SK-N-SH (cell line): ENCODE data around the gene VEGFA. TPM values are rescaled to one million over a fixed set of nuclear protein-coding genes. Genes with fewer than 3 reads are reported as not detected.

ENCODE experiments used
- CTCF ChIA-PET: fragments of 300-600, 350-600 bp; formaldehyde crosslinking; extraction: SDS; loops from one replicate; lab custom pipeline; 2021; lab: Yijun Ruan, JAX
- POLR2A ChIA-PET: fragments of 350-600 bp; sonication (Branson Sonifier 250); formaldehyde crosslinking; extraction: SDS; loops from one replicate; lab custom pipeline; 2020; ENCODE audit warnings: antibody characterized with exemption, inconsistent platforms; lab: Yijun Ruan, JAX
- DNase-seq: peaks from one replicate; pipeline ENCODE4 v3.0.0; 2012
- H2AFZ ChIP-seq: fragments of 200-600 bp; sonication (generic); 2 replicates; pipeline ENCODE4 v1.8.1; 2016; ENCODE audit warnings: antibody characterized with exemption, mild to moderate bottlenecking, low read depth
- H3F3A ChIP-seq: fragments of 200-600 bp; sonication (generic); replicated peaks from 2 replicates; pipeline ENCODE3; 2016; ENCODE audit warnings: antibody characterized with exemption, mild to moderate bottlenecking; ENCODE audit not compliant: insufficient read depth
- H3K27ac ChIP-seq, 2 experiments: fragments of 200-500 bp in 1 of 2; fragments of 200-600 bp in 1 of 2; sonication (Bioruptor generic) in 1 of 2; sonication (generic), shearing (Covaris generic) in 1 of 2; 2 replicates each; pipeline versions ENCODE4 v1.5.1 to v1.6.1; 2014 to 2016; ENCODE audit warnings: low read depth in 2 of 2, inconsistent platforms in 1 of 2, low read length in 1 of 2, mild to moderate bottlenecking in 1 of 2, mixed read lengths in 1 of 2
- H3K27me3 ChIP-seq: fragments of 200-600 bp; sonication (generic), shearing (Covaris generic); 2 replicates; pipeline ENCODE4 v1.6.1; 2016; ENCODE audit warnings: mixed run types; ENCODE audit not compliant: insufficient read depth
- H3K36me3 ChIP-seq, 2 experiments: fragments of 200-500 bp in 1 of 2; fragments of 200-600 bp in 1 of 2; sonication (Bioruptor generic) in 1 of 2; sonication (generic) in 1 of 2; replicated peaks in 1 of 2; 2 replicates each; pipeline versions ENCODE3 to v1.5.1; 2014 to 2016; ENCODE audit warnings: low read length in 1 of 2, mild to moderate bottlenecking in 1 of 2; ENCODE audit not compliant: insufficient read depth in 2 of 2, control insufficient read depth in 1 of 2
- H3K4me1 ChIP-seq, 2 experiments: fragments of 200-500 bp in 1 of 2; fragments of 200-600 bp in 1 of 2; sonication (Bioruptor generic) in 1 of 2; sonication (generic), shearing (Covaris generic) in 1 of 2; 2 replicates each; pipeline versions ENCODE4 v1.5.1 to v1.6.1; 2014 to 2016; ENCODE audit warnings: low read depth in 1 of 2, low read length in 1 of 2, mixed run types in 1 of 2; ENCODE audit not compliant: insufficient read depth in 2 of 2, control insufficient read depth in 1 of 2
- H3K4me2 ChIP-seq: fragments of 200-600 bp; sonication (generic), shearing (Covaris generic); 2 replicates; pipeline ENCODE4 v1.6.1; 2017; ENCODE audit warnings: mixed run types
- H3K4me3 ChIP-seq, 2 experiments: fragments of 200-500 bp in 1 of 2; fragments of 200-600 bp in 1 of 2; sonication (Bioruptor generic) in 1 of 2; sonication (generic), shearing (Covaris generic) in 1 of 2; 2 replicates each; pipeline versions ENCODE4 v1.5.1 to v1.8.1; 2014 to 2016; ENCODE audit warnings: low read depth in 2 of 2, inconsistent platforms in 1 of 2, low read length in 1 of 2, mild to moderate bottlenecking in 1 of 2, mixed read lengths in 1 of 2, moderate library complexity in 1 of 2
- H3K79me2 ChIP-seq: fragments of 200-600 bp; sonication (generic); 2 replicates; pipeline ENCODE4 v1.8.1; 2017; ENCODE audit warnings: mild to moderate bottlenecking; ENCODE audit not compliant: insufficient read depth
- H3K9ac ChIP-seq: fragments of 200-600 bp; sonication (generic); 2 replicates; pipeline ENCODE4 v1.6.1; 2017; ENCODE audit warnings: mixed run types
- H3K9me2 ChIP-seq: fragments of 200-600 bp; sonication (generic); 2 replicates; pipeline ENCODE4 v1.6.1; 2017; ENCODE audit warnings: mixed run types
- H3K9me3 ChIP-seq: fragments of 200-600 bp; sonication (generic); 2 replicates; pipeline ENCODE4 v1.6.1; 2017; ENCODE audit warnings: mixed run types, mild to moderate bottlenecking, moderate library complexity
- H4K20me1 ChIP-seq: fragments of 200-600 bp; sonication (generic); 2 replicates; pipeline ENCODE4 v1.6.1; 2017; ENCODE audit warnings: mild to moderate bottlenecking, mixed run types; ENCODE audit not compliant: insufficient read depth
- EZH2phosphoT487 ChIP-seq: fragments of 200-600 bp; sonication (generic); IDR thresholded peaks from 2 replicates; pipeline ENCODE4 v1.6.1; 2017; ENCODE audit warnings: low read depth, mixed run types, mild to moderate bottlenecking, antibody characterized with exemption, moderate library complexity, borderline replicate concordance
- FOSL2 ChIP-seq: IDR thresholded peaks from 2 replicates; pipeline ENCODE4 v1.4.0; 2012; ENCODE audit warnings: low read depth, mild to moderate bottlenecking, moderate library complexity, borderline replicate concordance
- FOXM1 ChIP-seq: IDR thresholded peaks from 2 replicates; pipeline ENCODE4 v1.4.0; 2012; ENCODE audit warnings: low read depth, mild to moderate bottlenecking
- GATA2 ChIP-seq: sonication (generic); formaldehyde crosslinking; IDR thresholded peaks from 2 replicates; pipeline ENCODE4 v1.5.0; 2020; ENCODE audit warnings: mild to moderate bottlenecking, missing genetic modification reagents
- MEF2A ChIP-seq: IDR thresholded peaks from 2 replicates; pipeline ENCODE4 v1.4.0; 2012; ENCODE audit warnings: low read depth, borderline replicate concordance
- NFIC ChIP-seq: IDR thresholded peaks from 2 replicates; pipeline ENCODE4 v1.4.0; 2012; ENCODE audit warnings: borderline replicate concordance
- PBX3 ChIP-seq: IDR thresholded peaks from 2 replicates; pipeline ENCODE4; 2012
- RAD21 ChIP-seq: IDR thresholded peaks from 2 replicates; pipeline ENCODE4 v1.6.1; 2012; ENCODE audit warnings: mild to moderate bottlenecking, low read length
- RFX5 ChIP-seq: IDR thresholded peaks from 2 replicates; pipeline ENCODE4 v1.6.1; 2012; ENCODE audit warnings: mild to moderate bottlenecking, improper control_type of control experiment, low read length
- RXRA ChIP-seq: IDR thresholded peaks from 2 replicates; pipeline ENCODE4 v1.4.0; 2012; ENCODE audit warnings: low read depth, mild to moderate bottlenecking, borderline replicate concordance
- SMC3 ChIP-seq: IDR thresholded peaks from 2 replicates; pipeline ENCODE4 v1.6.1; 2012; ENCODE audit warnings: low read depth, low read length, improper control_type of control experiment
- TCF12 ChIP-seq: IDR thresholded peaks from 2 replicates; pipeline ENCODE4 v1.4.0; 2012
- YY1 ChIP-seq: IDR thresholded peaks from 2 replicates; pipeline ENCODE4 v1.4.0; 2012; ENCODE audit warnings: low read depth, mild to moderate bottlenecking
- WGBS: methylation state at CpG from one replicate; pipeline ENCODE4 v1.1.6; 2017; ENCODE audit warnings: low lambda C conversion rate; 5-methylcytosine and 5-hydroxymethylcytosine counted together
- polyA plus RNA-seq, 3 experiments: library from polyadenylated mRNA; depleted of rRNA; stranded (reverse); fragments of >200 nt; gene quantifications; 2 replicates each; pipeline ENCODE4 v1.2.3, GENCODE V29; 2012

The VEGFA gene
- polyA plus RNA-seq, 1 of the 3 experiments (the other 2 are of a cell fraction), result 81.0 TPM

- Histone ChIP-seq H3K9ac (no peak overlapping the region), H3K4me3 (no peak overlapping the region), H3K9me3 (no peaks in the 10 kb centered on the region), H3K79me2 (no peaks in the 10 kb centered on the region), H3K9me2 (no peaks in the 10 kb centered on the region), H3K4me1 (peaks cover 1 to 30% of the 10 kb centered on the region in 2 experiments; a peak in 2 of 4 replicates), H2AFZ (no peak overlapping the region), H3K36me3 (no peaks in the 10 kb centered on the region), H3F3A (no peaks in the 10 kb centered on the region), H3K27me3 (no peaks in the 10 kb centered on the region), H4K20me1 (no peaks in the 10 kb centered on the region), H3K4me2 (no peak overlapping the region), H3K27ac (peak overlapping the region in 1 of 2 experiments; percentile 30; a peak in 1 of 4 replicates)
- TF ChIP-seq RXRA (no peak), PBX3 (peak; percentile 78)
- peak; percentile 61 for DNase-seq
- 79% methylated on average over 5 of the region's 7 CpGs for WGBS
- ChIA-PET POLR2A (interaction anchor here (0.5 kb wide), 2 partner anchors 44 to 64 kb away, joined by 3 read pairs; no protein-coding TSS in a partner anchor), CTCF (interaction anchor here (1.0 to 4.9 kb wide), 8 partner anchors 14 to 247 kb away, joined by 3 to 26 read pairs (median 5); partner anchors contain the start of gene VEGFA)
These were observed 63.4 kb downstream of the VEGFA start for GRCh38 chr6:43833223-43833995.

GRCh38 chr6:43833996-43834390 lies 64.0 kb downstream of the VEGFA start:
- no peak overlapping the region for H2AFZ ChIP-seq
- no peak overlapping the region for H3K4me3 ChIP-seq
- no peaks in the 10 kb centered on the region for H3K27me3 ChIP-seq
- 97% methylated on average over 7 of the region's 9 CpGs for WGBS
- H3K9me2 ChIP-seq, result no peaks in the 10 kb centered on the region
- CTCF ChIA-PET, result interaction anchor here (1.6 to 4.9 kb wide), 6 partner anchors 13 to 117 kb away, joined by 3 to 26 read pairs (median 8); partner anchors contain the start of gene VEGFA
- peak overlapping the region in 1 of 2 experiments; percentile 30; a peak in 1 of 4 replicates for H3K27ac ChIP-seq
- H3K36me3 ChIP-seq, result no peaks in the 10 kb centered on the region
- no peaks in the 10 kb centered on the region for H3K79me2 ChIP-seq
- no peaks in the 10 kb centered on the region for H3F3A ChIP-seq
- H4K20me1 ChIP-seq, result no peaks in the 10 kb centered on the region
- peaks cover 3 to 35% of the 10 kb centered on the region in 2 experiments; a peak in 2 of 4 replicates for H3K4me1 ChIP-seq
- POLR2A ChIA-PET, result no interaction called here
- no peak for DNase-seq
- TF ChIP-seq RAD21, result no peak
- TF ChIP-seq TCF12, result no peak
- TF ChIP-seq FOXM1, result no peak
- TF ChIP-seq NFIC, result no peak
- no peak for TF ChIP-seq YY1
- no peak for TF ChIP-seq FOSL2
- TF ChIP-seq GATA2 (CRISPR knock-in tag), result no peak
- no peak for TF ChIP-seq MEF2A
- TF ChIP-seq RXRA, result no peak
- TF ChIP-seq SMC3, result no peak
- TF ChIP-seq RFX5, result no peak
- TF ChIP-seq EZH2phosphoT487, result no peak
- no peak overlapping the region for H3K9ac ChIP-seq
- H3K9me3 ChIP-seq, result no peaks in the 10 kb centered on the region
- no peak overlapping the region for H3K4me2 ChIP-seq
